HL-60 (cell line): ENCODE measurements around the gene MAP4K5.

ENCODE experiments used
- DNase-seq, 2 experiments: peaks; one replicate each; pipeline ENCODE4 v3.0.0-alpha.2; 2010 to 2020; ENCODE audit warnings: low read depth in 1 of 2, low spot score in 1 of 2
- H3K27ac ChIP-seq: fragments of 250-450 bp; sonication (Bioruptor Pico); replicated peaks from 2 replicates; pipeline ENCODE4 v1.5.1; 2020; ENCODE audit warnings: mild to moderate bottlenecking, moderate library complexity
- H3K27me3 ChIP-seq: fragments of 250-450 bp; sonication (Bioruptor Pico); 2 replicates; pipeline ENCODE4 v1.5.1; 2021; ENCODE audit warnings: mild to moderate bottlenecking, moderate library complexity; ENCODE audit not compliant: insufficient read depth, poor library complexity, severe bottlenecking
- H3K4me3 ChIP-seq: replicated peaks from 2 replicates; pipeline ENCODE4 v1.5.1; 2011; ENCODE audit warnings: mild to moderate bottlenecking, control low read depth, low read length; ENCODE audit not compliant: insufficient read depth
- CTCF ChIP-seq: IDR thresholded peaks from one replicate; pipeline ENCODE4 v1.5.1; 2011; ENCODE audit warnings: low read length, control low read depth, inconsistent platforms; ENCODE audit not compliant: insufficient read depth
- GABPA ChIP-seq: IDR thresholded peaks from 2 replicates; pipeline ENCODE4 v1.6.1; 2012; ENCODE audit warnings: low read depth
- POLR2AphosphoS5 ChIP-seq: IDR thresholded peaks from 2 replicates; pipeline ENCODE4 v1.6.1; 2012; ENCODE audit warnings: low read depth
- REST ChIP-seq: IDR thresholded peaks from 2 replicates; pipeline ENCODE4 v1.6.1; 2012; ENCODE audit warnings: low read depth; ENCODE audit not compliant: insufficient replicate concordance
- SPI1 ChIP-seq: IDR thresholded peaks from 2 replicates; pipeline ENCODE4 v1.6.1; 2012; ENCODE audit warnings: low read depth, mild to moderate bottlenecking, borderline replicate concordance

MAP4K5 gene

GRCh38 chr14:50453869-50454268 is 78.5 kb downstream of the MAP4K5 start:
- H3K4me3 ChIP-seq, result no peak overlapping the region
- no peak for TF ChIP-seq POLR2AphosphoS5
- no peak for TF ChIP-seq REST
- no peak for TF ChIP-seq GABPA
- TF ChIP-seq SPI1, result no peak
- no peak for TF ChIP-seq CTCF
- no peak for DNase-seq
- H3K27ac ChIP-seq, result no peak overlapping the region
- H3K27me3 ChIP-seq, result no peaks in the 10 kb centered on the region

GRCh38 chr14:50452979-50453705 is 79.2 kb downstream of the MAP4K5 start:
- H3K27ac ChIP-seq, result no peak overlapping the region

More at GRCh38 chr14:50452979-50453705, 79.2 kb downstream of the MAP4K5 start:
- Histone ChIP-seq H3K4me3 (no peak overlapping the region), H3K27me3 (no peaks in the 10 kb centered on the region)
- DNase-seq, result no peak
- TF ChIP-seq CTCF (no peak), REST (no peak), GABPA (no peak), POLR2AphosphoS5 (no peak), SPI1 (no peak)
